ENCODE measurements around the gene HECTD3. TPM values are rescaled to one million over a fixed set of nuclear protein-coding genes. Genes with fewer than 3 reads are reported as not detected.
"Not testable (repeated sequence)": the region's sequence is repeated elsewhere in the genome, so short reads cannot be mapped to it uniquely, and the experiment has no call there.

HECTD3 gene
- total RNA-seq, 1 donor from 2014 or later, result 10.6 TPM

- DNase-seq (ENCODE audit: low spot score), result peak; percentile 85
Measured at GRCh38 chr1:45014321-45015028, 3.4 kb upstream of the HECTD3 start.

- DNase-seq (ENCODE audit: low spot score), result no peak
Measured at GRCh38 chr1:45013551-45014209, 2.6 kb upstream of the HECTD3 start.

- peak; percentile 89 for DNase-seq (ENCODE audit: low spot score)
Measured at GRCh38 chr1:45012639-45013278, 1.6 kb upstream of the HECTD3 start.

GRCh38 chr1:45011837-45012638 is 914 bp upstream of the HECTD3 start, which contains the start of gene UROD:
Gene UROD, plus strand, starts transcription at chr1:45012254. Its CDS starts 12 bp downstream, at chr1:45012266.
- peak; percentile 98 for DNase-seq (ENCODE audit: low spot score)

GRCh38 chr1:45009956-45010854 is 919 bp downstream of the HECTD3 start:
- DNase-seq (ENCODE audit: low spot score), result no peak

GRCh38 chr1:45009296-45009865 is 1.7 kb downstream of the HECTD3 start:
- DNase-seq (ENCODE audit: low spot score), result no peak

GRCh38 chr1:45008516-45008915 is 2.6 kb downstream of the HECTD3 start:
- DNase-seq (ENCODE audit: low spot score), result no peak

- no peak for DNase-seq (ENCODE audit: low spot score)
Measured at GRCh38 chr1:45008076-45008475, 3.0 kb downstream of the HECTD3 start.

GRCh38 chr1:45007311-45007710 is 3.8 kb downstream of the HECTD3 start:
- DNase-seq (ENCODE audit: low spot score), result no peak

GRCh38 chr1:45005761-45006160 is 5.4 kb downstream of the HECTD3 start:
- no peak for DNase-seq (ENCODE audit: low spot score)

GRCh38 chr1:45004281-45004920 is 6.7 kb downstream of the HECTD3 start:
- DNase-seq (ENCODE audit: low spot score), result no peak

- no peak for DNase-seq (ENCODE audit: low spot score)
Measured at GRCh38 chr1:45003741-45004140, 7.4 kb downstream of the HECTD3 start.

GRCh38 chr1:45002650-45003645 is 8.2 kb downstream of the HECTD3 start:
- DNase-seq (ENCODE audit: low spot score), result no peak

- not testable (repeated sequence) for DNase-seq (ENCODE audit: low spot score)
Measured at GRCh38 chr1:45001576-45001975, 9.5 kb downstream of the HECTD3 start.

- DNase-seq (ENCODE audit: low spot score), result no peak
Measured at GRCh38 chr1:45001011-45001481, 10.1 kb downstream of the HECTD3 start.

GRCh38 chr1:44999232-44999631 is 11.9 kb downstream of the HECTD3 start:
- DNase-seq (ENCODE audit: low spot score), result no peak

GRCh38 chr1:44995467-44996238 is 15.5 kb downstream of the HECTD3 start:
- no peak for DNase-seq (ENCODE audit: low spot score)

All from umbilical cord (tissue), 2 donors.